NB4 (cell line): ENCODE data around the gene HTD2.

ENCODE experiments used
- CTCF ChIP-seq: IDR thresholded peaks from one replicate; pipeline ENCODE4 v1.5.1; 2012; ENCODE audit warnings: low read depth, low read length
- MYC ChIP-seq: IDR thresholded peaks from 2 replicates; pipeline ENCODE4 v1.6.1; 2011; ENCODE audit warnings: low read depth, low read length
- POLR2A ChIP-seq: IDR thresholded peaks from 2 replicates; pipeline ENCODE4 v1.6.1; 2011; ENCODE audit warnings: mild to moderate bottlenecking; ENCODE audit not compliant: insufficient read length; ENCODE audit errors: extremely low read depth
- TF ChIP-seq, protein P1 (sequence below): IDR thresholded peaks from 2 replicates; pipeline ENCODE4 v1.6.1; 2011; ENCODE audit warnings: low read depth, low read length

- no peak for TF ChIP-seq CTCF
- TF ChIP-seq, protein P1, sequence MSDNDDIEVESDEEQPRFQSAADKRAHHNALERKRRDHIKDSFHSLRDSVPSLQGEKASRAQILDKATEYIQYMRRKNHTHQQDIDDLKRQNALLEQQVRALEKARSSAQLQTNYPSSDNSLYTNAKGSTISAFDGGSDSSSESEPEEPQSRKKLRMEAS: no peak
- TF ChIP-seq MYC: no peak
- TF ChIP-seq POLR2A: no peak
Observed at GRCh38 chr3:58347984-58348383, 41.7 kb downstream of the HTD2 start.
